Brain microvascular endothelial cell (primary cell): Measurements from ENCODE around the gene CDK4.

Experiments used
- DNase-seq: peaks from one replicate; pipeline ENCODE4 v3.0.0-alpha.2; 2020
- H3K27ac ChIP-seq: fragments of 250-450 bp; sonication (Bioruptor Pico); 2 replicates; pipeline ENCODE4 v1.5.1; 2020; ENCODE audit warnings: mild to moderate bottlenecking, moderate library complexity
- H3K27me3 ChIP-seq: fragments of 250-450 bp; sonication (Bioruptor Pico); replicated peaks from 2 replicates; pipeline ENCODE4 v1.5.1; 2020; ENCODE audit warnings: mild to moderate bottlenecking
- H3K36me3 ChIP-seq: fragments of 250-450 bp; sonication (Bioruptor Pico); replicated peaks from 2 replicates; pipeline ENCODE4 v1.5.1; 2020; ENCODE audit warnings: mild to moderate bottlenecking
- H3K4me3 ChIP-seq: 2 replicates; pipeline ENCODE4 v1.5.1; 2011; ENCODE audit warnings: low read depth, mild to moderate bottlenecking, control low read depth, low read length, moderate library complexity
- CTCF ChIP-seq: IDR thresholded peaks from 2 replicates; pipeline ENCODE4 v1.5.1; 2011; ENCODE audit warnings: low read depth, mild to moderate bottlenecking, moderate library complexity, low read length, control low read depth, inconsistent platforms; ENCODE audit errors: missing control alignments
- in situ Hi-C: cut with HindIII; loops from 2 replicates; pipeline ENCODE4 v1.10.0; 2017; ENCODE audit warnings: low sequenced_read_pairs, low pct_ligation_motif_present

Gene CDK4

GRCh38 chr12:57741413-57741789 lies 10.7 kb downstream of the CDK4 start:
- Histone ChIP-seq H3K27me3 (peaks cover 40% of the 10 kb centered on the region), H3K27ac (no peak overlapping the region), H3K4me3 (no peak overlapping the region), H3K36me3 (peaks cover 2% of the 10 kb centered on the region)
- TF ChIP-seq CTCF, result no peak
- in situ Hi-C loops, result no loop called here
- no peak for DNase-seq

DNA sequence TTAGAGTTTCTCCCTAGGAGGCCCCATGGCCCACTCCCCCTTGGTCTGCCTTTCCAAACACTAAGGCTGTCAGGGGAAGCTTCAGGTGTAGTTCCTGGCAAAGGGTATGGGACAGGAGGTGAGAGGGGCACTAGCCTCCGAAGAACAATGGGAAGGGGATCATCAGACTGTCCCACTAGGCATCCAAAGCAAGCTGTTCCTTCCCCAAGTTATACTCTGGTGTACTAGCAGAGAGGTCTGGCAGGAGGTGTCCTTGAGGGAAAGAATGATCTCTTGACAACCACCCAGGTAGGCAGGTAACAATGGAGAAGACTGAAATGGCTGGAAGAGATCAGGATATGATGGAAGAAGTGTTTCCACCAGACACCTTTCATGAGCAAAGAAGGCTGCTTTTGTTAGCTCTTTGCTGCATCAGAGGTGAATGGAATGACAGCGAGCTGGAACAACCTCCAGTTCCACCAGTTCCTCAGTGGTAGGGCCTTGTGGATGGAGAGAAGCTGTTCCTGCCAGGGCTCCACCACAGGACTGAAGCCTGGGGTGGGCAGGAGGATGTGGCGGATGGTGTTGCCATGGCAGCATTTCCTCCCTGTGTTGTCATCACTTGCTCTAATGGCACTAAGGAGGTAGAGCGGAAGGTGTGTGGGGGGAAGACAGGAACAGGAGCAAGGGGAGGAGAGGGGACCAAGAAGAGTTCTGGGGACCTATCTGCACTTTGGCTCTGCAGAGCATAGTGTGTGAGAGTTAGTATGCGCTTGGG lies 11.3 kb downstream of the CDK4 start:
- TF ChIP-seq CTCF, result no peak
- H3K27ac ChIP-seq, result no peak overlapping the region
- in situ Hi-C loops, result no loop called here
- H3K4me3 ChIP-seq, result no peak overlapping the region
- H3K36me3 ChIP-seq, result peaks cover 2% of the 10 kb centered on the region
- peaks cover 44% of the 10 kb centered on the region for H3K27me3 ChIP-seq
- DNase-seq, result no peak

- Histone ChIP-seq H3K27ac (no peak overlapping the region), H3K36me3 (peaks cover 1% of the 10 kb centered on the region), H3K27me3 (peaks cover 48% of the 10 kb centered on the region), H3K4me3 (no peak overlapping the region)
- in situ Hi-C loops, result no loop called here
- TF ChIP-seq CTCF, result no peak
- DNase-seq, result no peak
Observed at GRCh38 chr12:57739914-57740538, 12.1 kb downstream of the CDK4 start.

GRCh38 chr12:57739387-57739786 lies 12.7 kb downstream of the CDK4 start:
- no peak overlapping the region for H3K27ac ChIP-seq
- in situ Hi-C loops, result no loop called here
- TF ChIP-seq CTCF, result no peak
- H3K4me3 ChIP-seq, result no peak overlapping the region
- DNase-seq, result no peak
- H3K36me3 ChIP-seq, result no peaks in the 10 kb centered on the region
- peaks cover 48% of the 10 kb centered on the region for H3K27me3 ChIP-seq

- Histone ChIP-seq H3K36me3 (no peaks in the 10 kb centered on the region), H3K27ac (no peak within 1 kb of the TSS), H3K27me3 (peaks cover 48% of the 10 kb centered on the region), H3K4me3 (peak within 1 kb of the TSS; percentile 9)
- DNase-seq, result no peak
- TF ChIP-seq CTCF, result no peak
- in situ Hi-C loops, result no loop called here
Observed at GRCh38 chr12:57738661-57739237, 13.4 kb downstream of the CDK4 start, which contains the start of gene AGAP2. TSS of gene AGAP2 (minus strand) at chr12:57738742. CDS start at chr12:57738246, 496 bp downstream.
